ENCODE results near the gene RNF39.

- TF ChIP-seq CTCF (IDR thresholded peaks at IDR 0.05; ENCODE audit: low read depth, low read length), result no peak
- TF ChIP-seq EZH2phosphoT487 (IDR thresholded peaks at IDR 0.05; ENCODE audit: low read depth), result no peak
Observed at GRCh38 chr6:30043744-30044143, 31.8 kb downstream of the RNF39 start.

Measured in OCI-LY3 (cell line).